ENCODE data around the gene SPAG16. TPM values are rescaled to one million over a fixed set of nuclear protein-coding genes. Genes with fewer than 3 reads are reported as not detected.

Gene SPAG16
- total RNA-seq, 1 experiment from 2014 or later, result 17.3 TPM

DNA sequence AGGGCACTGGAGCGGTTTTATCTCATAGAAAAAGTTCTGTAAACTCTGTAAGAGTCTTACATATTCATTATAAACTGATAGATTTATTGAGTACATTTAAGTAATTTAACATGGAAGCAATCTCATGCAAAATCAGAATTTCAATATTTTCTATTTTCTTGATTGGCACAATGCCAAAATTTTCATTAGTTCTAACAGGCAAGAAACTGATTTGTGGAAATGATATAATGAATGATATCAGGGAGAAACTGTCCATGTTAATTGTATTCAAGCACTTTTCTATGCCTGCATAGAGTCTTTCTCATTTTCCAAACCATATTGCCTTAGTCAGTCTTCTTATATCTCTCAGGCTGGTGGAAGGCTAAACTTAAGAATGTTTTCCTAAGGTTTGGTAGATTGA lies 23.0 kb upstream of the SPAG16 start:
- H3K27me3 Mint-ChIP-seq (ENCODE audit: low read depth), result no peaks in the 10 kb centered on the region
- Histone ChIP-seq H3K9ac (ENCODE audit: extremely low read depth, insufficient read length, low read length) (no peak overlapping the region), H4K5ac (ENCODE audit: insufficient read length, low read depth, low read length) (no peak overlapping the region), H2AFZ (ENCODE audit: low read length) (no peak overlapping the region), H3K9me3 (ENCODE audit: control insufficient read depth, low read depth, low read length) (no peaks in the 10 kb centered on the region), H2BK120ac (ENCODE audit: low read depth, low read length, poor library complexity, severe bottlenecking) (no peak overlapping the region), H3K27ac (ENCODE audit: insufficient read length, low read depth, low read length) (no peak overlapping the region), H3K4me1 (ENCODE audit: insufficient read depth, low read length) (no peaks in the 10 kb centered on the region), H3K23me2 (ENCODE audit: insufficient read length, low read depth, low read length, poor library complexity, severe bottlenecking) (no peaks in the 10 kb centered on the region), H3K27me3 (ENCODE audit: insufficient read depth, low read length) (no peaks in the 10 kb centered on the region), H3K56ac (ENCODE audit: insufficient read length, low read depth, low read length) (no peak overlapping the region), H3T11ph (ENCODE audit: low read length) (no peak overlapping the region), H4K91ac (ENCODE audit: insufficient read length, low read depth, low read length) (no peak overlapping the region), H2BK12ac (ENCODE audit: insufficient read length, low read depth, low read length) (no peak overlapping the region), H3K14ac (ENCODE audit: insufficient read depth, low read length) (no peak overlapping the region), H2BK15ac (ENCODE audit: low read depth, low read length) (no peak overlapping the region), H2AK5ac (ENCODE audit: insufficient read length, low read length) (no peak overlapping the region), H3K4me2 (ENCODE audit: insufficient read depth, insufficient read length, low read length) (no peak overlapping the region), H4K8ac (replicated peaks; ENCODE audit: insufficient read length, low read depth, low read length) (no peak overlapping the region), H2BK20ac (ENCODE audit: low read depth, low read length, poor library complexity, severe bottlenecking) (no peak overlapping the region), H3K79me1 (ENCODE audit: insufficient read depth, low read depth, low read length, poor library complexity, severe bottlenecking) (no peaks in the 10 kb centered on the region), H3K79me2 (ENCODE audit: insufficient read depth, low read length) (no peaks in the 10 kb centered on the region), H4K20me1 (ENCODE audit: control insufficient read depth, insufficient read depth, insufficient read length) (no peaks in the 10 kb centered on the region), H3K23ac (ENCODE audit: insufficient read length, low read depth, low read length) (no peak overlapping the region), H3K4ac (ENCODE audit: low read depth, low read length) (no peak overlapping the region), H3K18ac (ENCODE audit: insufficient read length, low read depth, low read length) (no peak overlapping the region), H2BK5ac (ENCODE audit: insufficient read length, low read length) (no peak overlapping the region)
- no peak overlapping the region for H3K27ac Mint-ChIP-seq
- no peak overlapping the region for H3K4me3 Mint-ChIP-seq
- no peaks in the 10 kb centered on the region; a peak in 1 of 5 replicates for H3K9me3 Mint-ChIP-seq
- H3K36me3 Mint-ChIP-seq (ENCODE audit: insufficient read depth in 1 of 3, low read depth in 3 of 3), result no peaks in the 10 kb centered on the region
- TF ChIP-seq, protein P1, sequence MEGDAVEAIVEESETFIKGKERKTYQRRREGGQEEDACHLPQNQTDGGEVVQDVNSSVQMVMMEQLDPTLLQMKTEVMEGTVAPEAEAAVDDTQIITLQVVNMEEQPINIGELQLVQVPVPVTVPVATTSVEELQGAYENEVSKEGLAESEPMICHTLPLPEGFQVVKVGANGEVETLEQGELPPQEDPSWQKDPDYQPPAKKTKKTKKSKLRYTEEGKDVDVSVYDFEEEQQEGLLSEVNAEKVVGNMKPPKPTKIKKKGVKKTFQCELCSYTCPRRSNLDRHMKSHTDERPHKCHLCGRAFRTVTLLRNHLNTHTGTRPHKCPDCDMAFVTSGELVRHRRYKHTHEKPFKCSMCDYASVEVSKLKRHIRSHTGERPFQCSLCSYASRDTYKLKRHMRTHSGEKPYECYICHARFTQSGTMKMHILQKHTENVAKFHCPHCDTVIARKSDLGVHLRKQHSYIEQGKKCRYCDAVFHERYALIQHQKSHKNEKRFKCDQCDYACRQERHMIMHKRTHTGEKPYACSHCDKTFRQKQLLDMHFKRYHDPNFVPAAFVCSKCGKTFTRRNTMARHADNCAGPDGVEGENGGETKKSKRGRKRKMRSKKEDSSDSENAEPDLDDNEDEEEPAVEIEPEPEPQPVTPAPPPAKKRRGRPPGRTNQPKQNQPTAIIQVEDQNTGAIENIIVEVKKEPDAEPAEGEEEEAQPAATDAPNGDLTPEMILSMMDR (conservative IDR thresholded peaks at IDR 0.05), result no peak
- WGBS (ENCODE audit: extremely low coverage, insufficient read length, low lambda C conversion rate), result no CpG with 5 or more reads among the region's 1 CpG
- no peaks in the 10 kb centered on the region for H3K4me1 Mint-ChIP-seq
- DNase-seq, result no peak

Data from H9 (cell line).